ENCODE data around the gene IL4. TPM values are rescaled to one million over a fixed set of nuclear protein-coding genes. Genes with fewer than 3 reads are reported as not detected.

The IL4 gene
- total RNA-seq, 1 donor = not detected

DNA sequence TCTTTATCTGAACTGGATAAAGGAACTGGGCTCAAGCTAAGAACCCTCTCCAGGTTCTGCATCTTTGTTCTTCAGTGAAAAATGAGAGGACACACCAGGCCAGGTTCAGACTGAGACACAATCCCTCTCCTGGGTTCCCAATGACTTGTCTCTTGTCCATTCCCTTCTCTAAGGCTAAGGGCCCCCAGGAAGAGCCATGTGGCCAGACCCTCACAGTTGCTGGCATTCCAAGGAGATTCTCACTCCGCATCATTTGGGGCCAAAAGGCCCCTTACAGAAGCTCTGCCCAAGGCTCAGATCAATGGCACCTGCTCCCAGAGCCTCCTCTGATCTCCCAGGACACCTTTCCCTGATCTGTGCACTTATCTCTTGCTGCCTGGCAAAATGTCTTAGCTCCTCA lies 4.9 kb downstream of the IL4 start:
- Histone ChIP-seq H3K4me2 (ENCODE audit: insufficient read depth, low read length) (no peak overlapping the region), H3K9me3 (ENCODE audit: low read depth, low read length) (no peaks in the 10 kb centered on the region), H2AFZ (ENCODE audit: low read length) (no peak overlapping the region), H4K20me1 (ENCODE audit: insufficient read depth, low read length) (no peaks in the 10 kb centered on the region), H3K27ac (ENCODE audit: low read depth, low read length) (no peak overlapping the region), H3K4me3 (ENCODE audit: insufficient read depth, low read length) (no peak overlapping the region), H3K27me3 (ENCODE audit: insufficient read depth, low read length) (no peaks in the 10 kb centered on the region), H3K4me1 (ENCODE audit: insufficient read depth, low read length) (peaks cover 34% of the 10 kb centered on the region), H3K79me2 (ENCODE audit: insufficient read depth, low read length) (no peaks in the 10 kb centered on the region), H3K36me3 (ENCODE audit: insufficient read depth, low read length) (no peaks in the 10 kb centered on the region)
- TF ChIP-seq, protein P1, sequence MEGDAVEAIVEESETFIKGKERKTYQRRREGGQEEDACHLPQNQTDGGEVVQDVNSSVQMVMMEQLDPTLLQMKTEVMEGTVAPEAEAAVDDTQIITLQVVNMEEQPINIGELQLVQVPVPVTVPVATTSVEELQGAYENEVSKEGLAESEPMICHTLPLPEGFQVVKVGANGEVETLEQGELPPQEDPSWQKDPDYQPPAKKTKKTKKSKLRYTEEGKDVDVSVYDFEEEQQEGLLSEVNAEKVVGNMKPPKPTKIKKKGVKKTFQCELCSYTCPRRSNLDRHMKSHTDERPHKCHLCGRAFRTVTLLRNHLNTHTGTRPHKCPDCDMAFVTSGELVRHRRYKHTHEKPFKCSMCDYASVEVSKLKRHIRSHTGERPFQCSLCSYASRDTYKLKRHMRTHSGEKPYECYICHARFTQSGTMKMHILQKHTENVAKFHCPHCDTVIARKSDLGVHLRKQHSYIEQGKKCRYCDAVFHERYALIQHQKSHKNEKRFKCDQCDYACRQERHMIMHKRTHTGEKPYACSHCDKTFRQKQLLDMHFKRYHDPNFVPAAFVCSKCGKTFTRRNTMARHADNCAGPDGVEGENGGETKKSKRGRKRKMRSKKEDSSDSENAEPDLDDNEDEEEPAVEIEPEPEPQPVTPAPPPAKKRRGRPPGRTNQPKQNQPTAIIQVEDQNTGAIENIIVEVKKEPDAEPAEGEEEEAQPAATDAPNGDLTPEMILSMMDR (IDR thresholded peaks at IDR 0.05; ENCODE audit: extremely low read depth, low read depth, low read length) = no peak
- DNase-seq (ENCODE audit: insufficient read length, low spot score, missing footprints) = no peak

DNA sequence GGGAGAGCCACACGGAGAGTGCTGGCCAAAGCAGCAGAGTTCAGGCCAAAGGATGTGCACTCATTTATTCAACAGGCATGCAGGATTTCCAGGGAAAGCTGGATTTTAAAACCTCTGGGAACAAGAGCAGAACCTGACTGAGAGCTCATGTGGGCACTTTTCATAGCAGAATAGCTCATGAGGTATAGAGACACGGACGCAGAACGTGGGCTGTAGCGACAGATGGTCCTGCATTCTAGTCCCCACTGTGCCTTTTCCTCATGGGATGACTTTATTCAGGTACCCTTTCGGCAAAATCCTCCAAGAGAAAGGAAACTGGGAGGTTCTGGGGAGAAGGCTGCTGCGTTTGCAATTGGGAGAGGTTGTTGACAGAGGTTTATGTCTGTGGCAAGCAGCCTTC lies 5.4 kb downstream of the IL4 start:
- TF ChIP-seq, protein P1 (IDR thresholded peaks at IDR 0.05; ENCODE audit: extremely low read depth, low read depth, low read length) = no peak
- Histone ChIP-seq H3K4me1 (ENCODE audit: insufficient read depth, low read length) (peaks cover 30% of the 10 kb centered on the region), H3K27ac (ENCODE audit: low read depth, low read length) (no peak overlapping the region), H3K9me3 (ENCODE audit: low read depth, low read length) (no peaks in the 10 kb centered on the region), H4K20me1 (ENCODE audit: insufficient read depth, low read length) (no peaks in the 10 kb centered on the region), H2AFZ (ENCODE audit: low read length) (no peak overlapping the region), H3K27me3 (ENCODE audit: insufficient read depth, low read length) (no peaks in the 10 kb centered on the region), H3K36me3 (ENCODE audit: insufficient read depth, low read length) (no peaks in the 10 kb centered on the region), H3K79me2 (ENCODE audit: insufficient read depth, low read length) (no peaks in the 10 kb centered on the region), H3K4me3 (ENCODE audit: insufficient read depth, low read length) (no peak overlapping the region), H3K4me2 (ENCODE audit: insufficient read depth, low read length) (no peak overlapping the region)
- DNase-seq (ENCODE audit: insufficient read length, low spot score, missing footprints) = peak; percentile 15

DNA sequence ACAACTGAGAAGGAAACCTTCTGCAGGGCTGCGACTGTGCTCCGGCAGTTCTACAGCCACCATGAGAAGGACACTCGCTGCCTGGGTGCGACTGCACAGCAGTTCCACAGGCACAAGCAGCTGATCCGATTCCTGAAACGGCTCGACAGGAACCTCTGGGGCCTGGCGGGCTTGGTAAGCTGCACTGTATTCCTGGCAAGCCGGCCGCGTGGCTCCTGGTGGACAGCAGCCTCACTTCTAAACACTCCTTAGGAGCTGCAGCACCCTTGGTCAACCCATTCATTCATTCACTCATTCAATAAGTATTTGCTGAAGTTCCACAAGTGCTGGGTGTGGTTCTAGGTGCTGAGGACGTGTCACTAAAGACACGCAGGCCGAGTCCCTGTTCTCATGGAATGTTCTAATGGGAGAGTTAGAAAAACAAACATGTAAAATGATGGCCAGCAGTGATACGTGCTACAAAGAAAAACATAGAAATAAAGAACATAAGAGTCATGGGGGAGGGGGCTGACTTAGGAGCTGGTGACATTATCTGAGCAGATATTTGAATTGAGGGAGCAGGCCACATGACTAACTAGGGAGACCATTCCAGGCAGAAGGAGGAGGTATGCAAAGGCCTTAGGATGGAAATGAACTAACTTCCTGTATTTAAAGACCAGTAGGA lies 6.1 kb downstream of the IL4 start:
- Histone ChIP-seq H3K27me3 (ENCODE audit: insufficient read depth, low read length) (no peaks in the 10 kb centered on the region), H3K36me3 (ENCODE audit: insufficient read depth, low read length) (no peaks in the 10 kb centered on the region), H3K4me1 (ENCODE audit: insufficient read depth, low read length) (peaks cover 28% of the 10 kb centered on the region), H3K79me2 (ENCODE audit: insufficient read depth, low read length) (no peaks in the 10 kb centered on the region), H3K9me3 (ENCODE audit: low read depth, low read length) (no peaks in the 10 kb centered on the region), H3K27ac (ENCODE audit: low read depth, low read length) (no peak overlapping the region), H3K4me3 (ENCODE audit: insufficient read depth, low read length) (no peak overlapping the region), H2AFZ (ENCODE audit: low read length) (no peak overlapping the region), H4K20me1 (ENCODE audit: insufficient read depth, low read length) (no peaks in the 10 kb centered on the region), H3K4me2 (ENCODE audit: insufficient read depth, low read length) (no peak overlapping the region)
- TF ChIP-seq, protein P1 (IDR thresholded peaks at IDR 0.05; ENCODE audit: extremely low read depth, low read depth, low read length) = no peak
- no peak for DNase-seq (ENCODE audit: insufficient read length, low spot score, missing footprints)

DNA sequence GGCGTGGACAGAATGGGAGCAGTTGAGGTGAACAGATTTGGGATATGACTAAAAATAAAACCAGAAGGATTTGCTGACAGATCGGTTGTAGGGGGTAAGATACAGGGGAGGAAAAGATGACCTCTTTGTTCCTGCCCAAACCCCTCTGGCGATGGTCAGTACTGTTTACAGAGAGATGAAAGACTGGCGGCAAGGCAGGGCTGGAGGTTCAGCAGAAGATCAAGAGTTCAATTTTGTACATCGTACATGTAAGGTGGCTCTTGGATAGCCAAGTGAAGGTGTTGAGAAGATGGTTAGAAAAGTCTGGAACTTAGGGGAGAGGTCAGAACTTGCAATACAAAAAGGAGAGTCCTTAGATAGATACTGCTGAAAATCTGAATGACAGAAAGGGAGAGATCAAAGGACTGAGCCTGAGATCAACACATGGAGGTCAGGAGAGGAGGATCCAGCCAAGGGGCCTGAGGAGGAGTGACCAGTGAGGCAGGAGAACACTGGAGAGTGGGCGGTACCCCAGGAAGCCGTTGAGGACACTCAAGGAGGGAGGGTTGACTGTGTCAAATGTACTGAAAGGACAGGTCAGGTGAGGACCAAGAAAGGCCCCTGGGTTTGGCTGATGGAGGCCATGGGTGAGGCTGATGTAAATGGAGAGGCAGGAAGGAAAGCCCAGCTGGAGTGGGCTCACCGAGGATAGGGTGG lies 7.1 kb downstream of the IL4 start:
- H3K36me3 ChIP-seq (ENCODE audit: insufficient read depth, low read length) = no peaks in the 10 kb centered on the region
- no peak overlapping the region for H3K27ac ChIP-seq (ENCODE audit: low read depth, low read length)
- H3K79me2 ChIP-seq (ENCODE audit: insufficient read depth, low read length) = no peaks in the 10 kb centered on the region
- no peak overlapping the region for H3K4me3 ChIP-seq (ENCODE audit: insufficient read depth, low read length)
- H3K9me3 ChIP-seq (ENCODE audit: low read depth, low read length) = no peaks in the 10 kb centered on the region
- DNase-seq (ENCODE audit: insufficient read length, low spot score, missing footprints) = no peak
- H3K27me3 ChIP-seq (ENCODE audit: insufficient read depth, low read length) = no peaks in the 10 kb centered on the region
- peaks cover 25% of the 10 kb centered on the region for H3K4me1 ChIP-seq (ENCODE audit: insufficient read depth, low read length)
- no peak overlapping the region for H2AFZ ChIP-seq (ENCODE audit: low read length)
- H4K20me1 ChIP-seq (ENCODE audit: insufficient read depth, low read length) = no peaks in the 10 kb centered on the region
- no peak overlapping the region for H3K4me2 ChIP-seq (ENCODE audit: insufficient read depth, low read length)
- TF ChIP-seq, protein P1 (IDR thresholded peaks at IDR 0.05; ENCODE audit: extremely low read depth, low read depth, low read length) = no peak
